GM12891 (cell line): ENCODE data around the gene NPW.

ENCODE experiments used
- DNase-seq: peaks from one replicate; pipeline ENCODE4 v3.0.0; 2011; ENCODE audit warnings: low spot score; ENCODE audit not compliant: insufficient read length
- FAIRE-seq: peaks from 2 replicates; lab custom pipeline; 2011; peaks lifted over from hg19 to GRCh38; lab: Jason Lieb, UNC
- PAX5 ChIP-seq: IDR thresholded peaks from 2 replicates; pipeline ENCODE4 v1.6.1; 2011; ENCODE audit warnings: low read length, moderate library complexity, mild to moderate bottlenecking; ENCODE audit not compliant: insufficient read depth, severe bottlenecking
- POLR2A ChIP-seq: IDR thresholded peaks from 2 replicates; pipeline ENCODE4 v1.6.1; 2011; ENCODE audit warnings: low read depth, low read length, control low read depth
- POLR2AphosphoS5 ChIP-seq: IDR thresholded peaks from 2 replicates; pipeline ENCODE4 v1.6.1; 2011; ENCODE audit warnings: low read depth, low read length, control low read depth
- POU2F2 ChIP-seq: IDR thresholded peaks from 2 replicates; pipeline ENCODE4 v1.6.1; 2011; ENCODE audit warnings: low read depth, mild to moderate bottlenecking, control low read depth, low read length, moderate library complexity
- SPI1 ChIP-seq: IDR thresholded peaks from 2 replicates; pipeline ENCODE4 v1.6.1; 2011; ENCODE audit warnings: low read depth, low read length, control low read depth
- TAF1 ChIP-seq: IDR thresholded peaks from 2 replicates; pipeline ENCODE4 v1.6.1; 2011; ENCODE audit warnings: low read depth, low read length, control low read depth

NPW gene

GRCh38 chr16:2001456-2002355 lies 17.9 kb upstream of the NPW start:
- no peak for TF ChIP-seq POU2F2
- TF ChIP-seq SPI1, result no peak
- TF ChIP-seq POLR2AphosphoS5, result no peak
- FAIRE-seq (no peak), DNase-seq (no peak)

- no peak for FAIRE-seq
- TF ChIP-seq POU2F2, result no peak
- no peak for TF ChIP-seq PAX5
- no peak for TF ChIP-seq POLR2AphosphoS5
- no peak for TF ChIP-seq TAF1
- no peak for TF ChIP-seq POLR2A
- no peak for TF ChIP-seq SPI1
- no peak for DNase-seq
Measured at GRCh38 chr16:2002406-2003230, 17.0 kb upstream of the NPW start.

- FAIRE-seq (no peak), DNase-seq (no peak)
- TF ChIP-seq POLR2A (no peak), POU2F2 (no peak), POLR2AphosphoS5 (no peak), PAX5 (no peak), TAF1 (no peak), SPI1 (no peak)
Measured at GRCh38 chr16:2003231-2003826, 16.3 kb upstream of the NPW start.

GRCh38 chr16:2003827-2004641 lies 15.6 kb upstream of the NPW start:
- DNase-seq (peak; percentile 99), FAIRE-seq (peak; percentile 90)
- TF ChIP-seq PAX5 (no peak), POLR2A (no peak), POU2F2 (no peak), SPI1 (no peak), POLR2AphosphoS5 (no peak), TAF1 (no peak)

- TF ChIP-seq TAF1, result no peak
- TF ChIP-seq POU2F2, result no peak
- no peak for TF ChIP-seq SPI1
- no peak for TF ChIP-seq PAX5
- no peak for TF ChIP-seq POLR2A
- TF ChIP-seq POLR2AphosphoS5, result no peak
- FAIRE-seq (no peak), DNase-seq (no peak)
Measured at GRCh38 chr16:2004795-2005517, 14.6 kb upstream of the NPW start.

- FAIRE-seq (no peak), DNase-seq (no peak)
- TF ChIP-seq TAF1 (no peak), POU2F2 (no peak), POLR2AphosphoS5 (no peak), POLR2A (no peak), SPI1 (no peak)
Measured at GRCh38 chr16:2005646-2006045, 13.9 kb upstream of the NPW start.

- no peak for FAIRE-seq
Measured at GRCh38 chr16:2006317-2006716, 13.3 kb upstream of the NPW start.

More at GRCh38 chr16:2006317-2006716, 13.3 kb upstream of the NPW start:
- DNase-seq, result no peak
- no peak for TF ChIP-seq PAX5
- no peak for TF ChIP-seq POLR2AphosphoS5
- TF ChIP-seq TAF1, result no peak
- no peak for TF ChIP-seq SPI1
- no peak for TF ChIP-seq POLR2A
- TF ChIP-seq POU2F2, result no peak
